ENCODE data around the gene TACC2.
"Not testable (repeated sequence)": the region's sequence is repeated elsewhere in the genome, so short reads cannot be mapped to it uniquely, and the experiment has no call there.

TACC2 gene, protein sequence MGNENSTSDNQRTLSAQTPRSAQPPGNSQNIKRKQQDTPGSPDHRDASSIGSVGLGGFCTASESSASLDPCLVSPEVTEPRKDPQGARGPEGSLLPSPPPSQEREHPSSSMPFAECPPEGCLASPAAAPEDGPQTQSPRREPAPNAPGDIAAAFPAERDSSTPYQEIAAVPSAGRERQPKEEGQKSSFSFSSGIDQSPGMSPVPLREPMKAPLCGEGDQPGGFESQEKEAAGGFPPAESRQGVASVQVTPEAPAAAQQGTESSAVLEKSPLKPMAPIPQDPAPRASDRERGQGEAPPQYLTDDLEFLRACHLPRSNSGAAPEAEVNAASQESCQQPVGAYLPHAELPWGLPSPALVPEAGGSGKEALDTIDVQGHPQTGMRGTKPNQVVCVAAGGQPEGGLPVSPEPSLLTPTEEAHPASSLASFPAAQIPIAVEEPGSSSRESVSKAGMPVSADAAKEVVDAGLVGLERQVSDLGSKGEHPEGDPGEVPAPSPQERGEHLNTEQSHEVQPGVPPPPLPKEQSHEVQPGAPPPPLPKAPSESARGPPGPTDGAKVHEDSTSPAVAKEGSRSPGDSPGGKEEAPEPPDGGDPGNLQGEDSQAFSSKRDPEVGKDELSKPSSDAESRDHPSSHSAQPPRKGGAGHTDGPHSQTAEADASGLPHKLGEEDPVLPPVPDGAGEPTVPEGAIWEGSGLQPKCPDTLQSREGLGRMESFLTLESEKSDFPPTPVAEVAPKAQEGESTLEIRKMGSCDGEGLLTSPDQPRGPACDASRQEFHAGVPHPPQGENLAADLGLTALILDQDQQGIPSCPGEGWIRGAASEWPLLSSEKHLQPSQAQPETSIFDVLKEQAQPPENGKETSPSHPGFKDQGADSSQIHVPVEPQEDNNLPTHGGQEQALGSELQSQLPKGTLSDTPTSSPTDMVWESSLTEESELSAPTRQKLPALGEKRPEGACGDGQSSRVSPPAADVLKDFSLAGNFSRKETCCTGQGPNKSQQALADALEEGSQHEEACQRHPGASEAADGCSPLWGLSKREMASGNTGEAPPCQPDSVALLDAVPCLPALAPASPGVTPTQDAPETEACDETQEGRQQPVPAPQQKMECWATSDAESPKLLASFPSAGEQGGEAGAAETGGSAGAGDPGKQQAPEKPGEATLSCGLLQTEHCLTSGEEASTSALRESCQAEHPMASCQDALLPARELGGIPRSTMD (N-terminal part only)

DNA sequence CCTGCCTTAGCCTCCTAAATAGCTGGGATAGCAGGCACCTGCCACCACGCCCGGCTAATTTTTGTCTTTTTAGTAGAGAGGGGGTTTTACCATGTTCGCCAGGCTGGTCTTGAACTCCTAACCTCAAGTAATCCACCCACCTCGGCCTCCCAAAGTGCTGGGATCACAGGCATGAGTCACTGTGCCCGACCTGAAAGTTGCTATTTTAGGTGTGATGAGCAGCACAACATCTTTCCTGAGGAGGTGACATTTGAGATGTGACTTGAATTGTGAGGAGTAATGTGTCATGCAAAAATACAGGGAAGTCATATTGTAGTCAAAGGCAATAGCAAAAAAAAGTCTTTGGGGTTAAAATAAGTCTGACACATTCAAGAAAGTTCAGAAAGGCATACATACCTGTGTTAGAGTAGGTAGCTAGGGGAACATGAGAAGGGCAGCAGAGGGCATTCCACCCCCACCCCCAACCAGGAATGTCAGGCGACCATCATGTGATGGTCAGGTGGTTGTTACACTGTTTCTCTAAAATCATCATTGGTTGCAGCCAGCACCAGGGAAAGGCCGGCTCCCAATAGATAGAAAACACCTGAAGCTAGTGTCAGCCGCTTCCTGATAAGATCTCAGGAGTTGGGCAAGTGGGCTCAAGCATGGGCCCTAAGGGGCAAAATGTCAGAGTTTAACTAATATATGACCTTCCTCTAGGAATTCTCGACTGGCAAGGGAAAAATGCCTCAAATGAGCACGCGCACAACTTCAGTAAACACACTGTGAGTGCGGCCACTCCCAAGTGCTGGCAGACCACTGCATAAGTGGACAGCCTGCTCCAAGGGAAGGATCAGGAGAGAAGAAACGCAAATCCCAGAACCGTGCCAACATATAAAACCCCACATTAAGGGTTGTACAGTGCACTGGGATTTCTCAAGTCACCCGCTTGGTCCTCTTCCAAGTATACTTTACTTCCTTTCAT is at the start of gene TACC2:
TACC2 (plus strand) TSS at position 803 of the 964 bp plus-strand sequence. CDS start 32,819 bp downstream, outside the sequence.
- DNase-seq (ENCODE audit: low spot score): no peak

DNA sequence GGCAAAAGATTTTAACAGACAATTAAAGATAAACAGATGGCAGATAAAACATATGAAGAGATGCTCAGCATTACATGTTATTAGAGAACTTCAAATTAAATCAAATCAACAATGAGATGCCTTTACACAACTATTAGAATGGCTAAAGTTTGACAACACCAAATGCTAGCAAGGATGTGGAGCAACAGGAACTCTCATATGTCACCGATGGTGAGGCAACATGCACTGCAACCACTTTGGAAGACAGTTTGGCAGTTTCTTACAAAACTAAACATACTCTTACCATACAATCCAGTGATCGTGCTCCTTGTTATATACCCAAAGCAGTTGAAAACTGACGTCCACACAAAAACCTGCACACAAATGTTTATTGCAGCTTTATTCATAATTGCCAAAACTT is 47.4 kb upstream of the TACC2 start:
- DNase-seq (ENCODE audit: low spot score): no peak

DNA sequence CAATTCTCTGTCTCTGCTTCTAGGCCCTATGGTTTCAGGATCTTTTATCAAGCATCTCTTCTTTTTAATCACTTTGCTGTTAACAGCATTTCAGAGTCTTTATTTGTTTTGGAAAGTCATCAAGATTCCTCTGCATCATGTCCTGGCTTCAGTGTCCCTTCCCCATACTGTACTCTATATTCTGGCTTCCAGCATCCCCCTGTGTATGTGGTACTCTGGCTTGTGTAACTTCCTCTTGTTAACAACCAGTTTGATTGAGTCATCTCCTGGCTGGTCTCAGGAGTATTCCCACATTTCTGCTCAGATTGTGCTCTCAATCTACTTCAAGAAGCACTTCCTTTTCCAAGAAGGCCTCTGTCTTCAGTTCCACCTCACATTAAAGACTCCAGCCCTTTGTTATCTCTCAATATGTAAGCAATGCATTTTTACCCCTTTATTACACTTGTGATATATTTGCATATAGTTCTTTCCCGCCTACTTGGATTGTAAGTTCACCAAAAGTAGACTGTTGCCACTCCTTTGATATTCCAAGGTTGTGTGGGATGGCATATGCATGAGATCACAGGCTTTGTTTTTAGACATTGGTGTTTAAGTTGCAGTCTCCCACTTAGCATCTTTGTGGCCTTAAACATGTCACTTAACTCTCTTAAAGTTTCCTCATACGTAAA is 46.1 kb upstream of the TACC2 start:
- no peak for DNase-seq (ENCODE audit: low spot score)

DNA sequence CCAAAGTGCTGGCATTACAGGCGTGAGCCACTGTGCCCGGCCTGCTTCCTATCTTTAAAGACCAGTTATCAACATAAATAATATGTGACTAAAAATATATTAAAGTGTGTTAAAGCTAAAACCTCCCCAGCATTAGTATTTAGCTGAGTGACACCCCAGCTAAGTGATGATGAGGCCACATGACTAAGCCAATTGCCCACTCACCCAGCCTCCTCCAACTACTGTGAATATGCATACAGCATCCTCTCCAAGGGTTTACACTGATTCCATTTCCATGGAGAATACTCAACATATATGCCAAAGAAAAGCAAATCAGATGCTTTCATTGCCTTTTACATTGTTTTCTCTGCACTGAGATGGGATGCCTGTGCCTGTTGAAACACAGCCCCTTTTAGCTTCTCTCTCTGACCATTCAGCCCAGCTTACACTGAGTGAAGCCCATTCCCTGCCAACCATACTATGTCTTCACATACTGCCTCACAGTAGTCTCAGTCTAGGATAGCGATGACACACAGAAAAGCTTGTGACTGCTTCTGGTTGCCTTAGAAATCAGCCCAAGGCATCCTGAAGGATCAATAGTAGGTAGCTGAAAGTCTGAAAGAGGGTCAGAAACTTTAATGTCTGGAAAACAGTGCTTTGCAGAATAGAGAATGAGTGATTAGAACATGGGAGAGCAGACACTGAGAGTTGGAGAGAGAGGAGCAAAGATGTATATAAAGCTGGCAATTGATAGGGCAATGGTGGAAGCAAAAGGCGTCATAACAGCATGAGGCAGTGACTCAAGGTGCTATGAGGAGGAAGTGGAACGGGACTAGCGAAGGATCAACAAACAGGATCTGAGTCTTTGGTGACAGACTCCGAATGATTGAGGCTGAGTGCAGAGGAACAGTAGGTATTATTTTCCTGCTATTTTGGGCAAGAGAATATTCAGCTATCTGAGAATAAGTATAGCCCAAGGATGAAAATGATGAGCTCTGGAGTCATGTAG is 41.3 kb upstream of the TACC2 start:
- no peak for DNase-seq (ENCODE audit: low spot score)

DNA sequence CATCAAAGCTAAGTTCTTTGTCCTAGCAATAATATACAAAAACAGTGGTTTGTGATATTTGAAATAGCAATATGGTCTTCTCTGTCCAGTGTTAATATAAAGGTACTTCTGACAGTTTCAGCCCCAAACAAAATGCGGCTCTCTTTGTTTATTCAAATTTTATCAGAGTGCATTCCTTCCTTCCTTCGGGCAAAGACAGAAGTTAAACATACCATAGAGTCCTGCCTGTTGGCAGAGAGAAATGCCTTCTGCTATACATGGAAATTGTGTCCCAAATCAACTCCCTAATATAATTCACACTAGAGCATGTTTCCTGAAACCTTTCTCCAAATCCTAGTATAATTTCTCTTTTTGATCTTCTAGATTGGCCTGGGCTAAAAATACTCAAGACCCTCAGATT is 39.9 kb upstream of the TACC2 start:
- no peak for DNase-seq (ENCODE audit: low spot score)

DNA sequence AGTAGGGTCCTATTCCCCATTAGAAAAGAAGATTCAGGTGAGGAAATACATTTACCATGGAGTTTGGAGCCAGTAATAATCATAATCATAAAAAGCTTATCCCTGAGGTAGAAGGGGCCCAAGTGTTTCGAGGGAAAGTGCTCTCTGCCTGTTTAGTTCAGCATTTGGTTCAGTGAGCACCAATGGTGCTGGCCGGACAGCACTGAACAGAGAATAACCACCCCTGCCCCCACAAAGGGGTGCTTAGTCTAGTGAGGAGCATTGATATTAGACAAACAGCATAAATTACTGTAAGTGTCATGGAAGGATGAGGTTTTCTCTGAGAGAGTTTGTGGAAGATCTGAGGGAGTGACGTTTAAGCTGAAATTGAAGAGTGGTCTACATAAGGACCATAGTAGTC is 39.5 kb upstream of the TACC2 start:
- no peak for DNase-seq (ENCODE audit: low spot score)

DNA sequence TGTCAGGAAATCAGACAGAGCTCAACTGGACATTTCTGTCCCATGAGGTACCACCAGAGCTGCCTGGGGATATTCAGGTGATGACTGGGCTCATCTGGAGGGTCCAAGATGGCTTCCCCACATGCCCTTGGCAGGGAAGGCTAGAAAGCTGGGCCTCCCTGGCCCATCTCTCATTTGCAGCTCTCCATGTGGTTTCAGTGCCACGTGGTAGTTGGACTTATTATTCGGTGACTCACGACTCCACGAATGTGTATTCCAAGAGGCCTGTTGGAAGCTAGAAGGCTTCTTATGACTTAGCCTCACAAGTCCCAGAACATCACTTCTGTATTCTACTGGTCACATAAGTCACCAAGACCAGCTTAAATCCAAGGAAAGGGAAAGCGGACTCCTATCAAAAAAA is 36.7 kb upstream of the TACC2 start:
- DNase-seq (ENCODE audit: low spot score): no peak

DNA sequence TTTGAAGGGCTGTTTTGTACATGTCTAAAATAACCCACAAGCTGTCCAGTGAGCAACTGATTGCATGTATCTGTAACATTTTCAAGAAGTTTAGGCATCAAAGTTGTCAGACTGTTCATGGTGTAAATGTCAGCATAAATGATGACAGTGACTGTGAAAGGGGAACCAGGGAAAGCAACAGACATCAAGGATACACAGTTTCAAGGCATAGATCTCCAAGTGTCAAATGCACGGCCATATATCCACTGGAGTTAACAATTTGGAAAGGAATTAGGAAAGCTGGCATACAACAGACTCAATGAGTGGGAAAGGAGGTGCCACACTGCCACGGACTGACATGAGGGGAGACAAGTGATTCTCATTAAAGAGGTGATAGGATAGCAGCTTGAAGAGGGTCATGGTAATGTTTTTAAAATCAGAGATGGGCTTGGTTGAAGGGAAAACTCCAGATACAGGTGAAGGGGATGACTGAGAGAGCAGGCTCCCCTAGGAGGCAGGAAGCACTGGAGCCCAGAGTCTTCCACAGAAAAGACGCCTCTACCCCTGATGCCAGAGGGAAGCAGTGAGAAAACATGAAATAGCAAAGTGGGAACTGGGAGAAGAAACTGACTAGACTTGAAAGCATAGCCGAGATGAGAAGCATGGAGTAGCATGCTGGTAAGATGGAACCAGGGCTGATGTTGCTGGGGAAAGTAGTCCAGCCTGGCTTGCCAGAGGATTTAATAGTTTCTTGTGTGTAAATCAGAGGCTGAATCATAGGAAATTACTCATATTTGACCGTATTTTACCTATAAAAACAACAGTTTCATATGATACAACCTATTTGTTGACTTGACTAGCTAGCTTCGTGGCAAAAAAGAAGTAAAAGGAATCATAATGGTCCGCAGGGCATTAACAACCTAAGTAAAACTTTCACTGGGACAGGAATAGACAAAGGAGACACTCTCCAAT is 32.6 kb upstream of the TACC2 start:
- no peak for DNase-seq (ENCODE audit: low spot score)

DNA sequence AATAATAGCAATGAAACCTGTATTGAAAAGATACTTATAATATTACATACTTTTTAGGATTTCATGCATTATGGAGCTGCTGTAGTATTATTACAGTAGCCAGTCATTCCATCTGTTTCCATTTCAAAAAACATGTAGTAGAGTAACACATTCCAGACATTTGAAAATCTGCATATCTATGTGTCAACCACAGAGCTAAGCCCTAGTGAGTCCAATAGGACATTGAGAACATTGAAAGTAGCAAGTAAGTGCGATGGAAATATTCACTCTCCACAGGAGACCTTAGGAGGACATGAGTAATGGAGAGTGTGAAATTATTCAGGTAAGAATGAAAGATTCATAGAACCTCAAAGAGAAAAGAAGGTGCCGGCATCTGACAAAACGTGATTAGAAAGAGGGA is 29.3 kb upstream of the TACC2 start:
- DNase-seq (ENCODE audit: low spot score): no peak

DNA sequence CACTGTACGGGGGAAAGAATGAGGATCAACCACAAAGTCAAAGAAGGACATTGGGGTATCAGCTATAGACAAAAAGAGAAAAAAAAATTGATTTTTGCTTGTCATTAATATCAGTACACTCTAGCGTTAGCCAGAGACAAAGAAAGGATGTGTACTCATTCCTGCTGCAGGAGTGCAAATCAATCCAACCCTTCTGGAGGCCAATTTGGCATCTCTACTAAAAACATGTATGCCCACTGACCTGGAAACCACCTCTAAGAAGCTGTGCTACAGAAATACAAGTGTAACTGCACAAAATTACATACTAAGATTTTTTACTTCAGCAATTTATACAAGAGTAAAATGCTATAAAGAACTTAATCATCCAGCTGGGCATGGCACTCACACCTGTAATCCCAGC is 27.5 kb upstream of the TACC2 start:
- peak; percentile 7 for DNase-seq (ENCODE audit: low spot score)

DNA sequence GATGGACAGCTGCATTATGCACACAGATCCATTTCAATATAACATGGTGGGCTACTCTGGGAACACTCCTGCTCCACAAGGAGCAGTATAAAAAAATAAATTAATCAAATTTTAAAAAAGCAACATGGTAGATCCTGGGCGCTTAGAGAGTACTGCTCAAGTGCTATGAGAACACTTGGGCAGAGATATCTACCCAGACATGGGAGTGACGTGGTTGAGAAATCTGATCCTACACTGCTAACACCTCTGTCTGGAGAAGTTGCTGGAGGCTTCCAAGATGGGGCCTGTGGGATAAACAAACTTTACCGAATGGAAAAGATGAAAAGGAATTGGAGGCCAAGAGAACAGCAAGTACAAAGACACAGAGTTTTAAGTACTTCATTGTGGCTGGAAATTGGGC is 23.0 kb upstream of the TACC2 start:
- DNase-seq (ENCODE audit: low spot score): no peak

DNA sequence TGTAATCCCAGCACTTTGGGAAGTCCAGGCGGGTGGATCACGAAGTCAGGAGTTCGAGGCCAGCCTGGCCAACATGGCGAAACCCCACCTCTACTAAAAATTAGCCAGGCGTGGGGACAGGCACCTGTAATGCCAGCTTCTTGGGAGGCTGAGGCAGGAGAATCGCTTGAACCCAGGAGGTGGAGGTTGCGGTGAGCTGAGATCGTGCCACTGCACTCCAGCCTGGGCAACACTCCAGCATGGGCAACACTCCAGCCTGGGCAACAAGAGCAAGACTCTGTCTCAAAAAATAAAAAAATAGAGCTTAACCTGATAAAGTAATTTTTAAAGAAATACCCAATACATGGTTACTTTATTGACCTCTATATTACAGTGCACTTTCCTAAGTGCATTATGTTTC is 19.9 kb upstream of the TACC2 start:
- not testable (repeated sequence) for DNase-seq (ENCODE audit: low spot score)

DNA sequence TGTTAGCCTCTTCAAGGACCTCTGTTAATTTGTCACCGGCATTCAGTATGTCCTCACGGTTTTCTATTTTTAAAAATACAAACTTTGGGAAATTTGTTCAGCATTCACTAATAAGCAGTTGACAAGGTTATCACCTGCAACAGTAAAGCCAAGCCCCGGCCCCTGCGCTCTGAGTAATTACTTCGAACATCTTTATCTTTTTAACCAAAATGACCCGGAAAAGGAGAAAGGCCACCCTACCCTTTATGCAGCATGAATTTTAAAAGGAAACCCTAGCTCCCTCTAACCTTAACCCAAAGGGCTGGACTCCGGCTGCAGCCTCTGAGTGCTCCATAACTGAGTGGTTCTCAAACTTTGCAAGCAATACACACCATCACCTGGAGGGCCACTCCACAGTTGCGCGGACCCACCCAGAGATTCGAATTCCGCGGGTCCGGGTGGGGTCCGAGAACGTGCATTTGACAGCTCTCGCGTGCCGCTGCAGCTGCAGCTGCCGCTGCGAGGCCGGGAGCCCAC is 14.9 kb upstream of the TACC2 start:
- no peak for DNase-seq (ENCODE audit: low spot score)

DNA sequence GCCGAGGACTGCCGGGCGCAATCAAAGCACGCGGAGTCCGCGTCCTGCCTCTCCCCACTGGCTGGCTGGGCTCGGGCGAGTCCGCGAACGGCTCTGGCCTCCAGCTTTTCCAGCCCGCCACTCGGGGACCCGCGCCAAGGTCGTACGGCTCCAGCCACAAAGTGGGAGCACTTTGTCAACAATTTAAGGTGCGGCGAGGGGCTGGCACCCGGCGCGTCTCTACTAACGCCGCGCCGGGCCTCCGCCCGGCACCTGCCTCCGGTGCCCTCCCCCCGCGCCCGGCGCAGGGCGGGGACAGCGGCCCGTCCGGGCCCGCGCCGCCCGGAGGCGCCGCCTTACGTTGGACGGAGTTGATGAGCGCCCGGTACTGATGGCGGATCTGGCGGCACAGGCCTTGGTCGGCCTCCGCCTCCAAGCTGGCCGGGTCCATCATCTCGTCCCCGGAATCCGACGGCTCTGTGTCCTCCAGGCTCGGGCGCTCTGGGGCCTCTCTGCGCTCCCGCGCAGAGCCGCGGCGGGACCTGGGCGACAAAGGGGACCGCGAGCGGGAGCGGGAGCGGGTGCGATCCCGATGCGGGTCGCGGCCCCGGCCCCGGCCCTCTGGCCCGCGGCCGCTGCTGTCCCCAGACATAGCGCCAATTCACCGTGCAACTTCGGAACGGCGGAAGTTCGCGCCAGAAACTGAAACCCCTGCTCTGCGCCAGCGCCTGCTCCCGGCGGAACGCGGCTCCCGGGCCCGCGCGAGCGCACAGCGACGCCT is 14.2 kb upstream of the TACC2 start, which contains the start of gene NSMCE4A:
NSMCE4A (minus strand) TSS at position 683 of the 760 bp plus-strand sequence; CDS start at position 631, 52 bp downstream.
- peak; percentile 72 for DNase-seq (ENCODE audit: low spot score)

DNA sequence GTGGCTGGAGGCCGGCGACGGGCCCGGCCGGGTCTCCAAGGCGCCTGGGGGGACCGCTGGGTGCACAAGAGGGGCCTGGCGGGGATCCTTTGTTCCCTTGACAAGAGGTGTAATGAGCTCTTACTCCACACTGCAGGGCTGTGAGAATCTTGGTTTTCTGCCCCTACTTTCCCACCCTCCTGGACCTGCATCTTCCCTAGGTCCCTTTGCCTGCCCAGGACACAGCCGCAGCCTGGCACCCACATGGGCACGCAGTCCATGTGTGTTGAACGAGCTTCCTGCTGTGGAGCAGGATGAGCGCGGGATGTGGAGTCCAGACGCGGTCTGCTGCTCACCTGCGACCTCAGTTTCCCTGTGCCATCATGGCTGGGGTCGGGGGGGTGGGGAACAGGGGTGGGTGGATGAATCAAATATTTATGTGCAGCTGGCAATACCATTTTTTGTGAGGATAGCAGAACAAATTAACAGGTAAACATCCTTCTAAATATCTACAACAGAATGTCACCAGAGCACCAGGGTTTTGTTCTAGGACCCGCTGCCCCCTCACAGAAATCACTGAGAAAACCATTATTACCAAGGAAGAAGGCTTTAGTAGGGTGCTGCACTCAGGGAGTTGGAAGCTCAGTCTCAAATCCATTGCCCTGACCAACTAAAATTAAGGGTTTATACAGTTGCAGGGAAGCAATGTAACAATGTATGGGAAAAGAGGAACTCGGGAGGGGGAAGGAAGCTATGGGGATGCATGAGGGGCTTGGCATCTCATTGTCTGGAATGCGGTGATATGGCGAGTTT is 13.5 kb upstream of the TACC2 start:
- DNase-seq (ENCODE audit: low spot score): no peak

DNA sequence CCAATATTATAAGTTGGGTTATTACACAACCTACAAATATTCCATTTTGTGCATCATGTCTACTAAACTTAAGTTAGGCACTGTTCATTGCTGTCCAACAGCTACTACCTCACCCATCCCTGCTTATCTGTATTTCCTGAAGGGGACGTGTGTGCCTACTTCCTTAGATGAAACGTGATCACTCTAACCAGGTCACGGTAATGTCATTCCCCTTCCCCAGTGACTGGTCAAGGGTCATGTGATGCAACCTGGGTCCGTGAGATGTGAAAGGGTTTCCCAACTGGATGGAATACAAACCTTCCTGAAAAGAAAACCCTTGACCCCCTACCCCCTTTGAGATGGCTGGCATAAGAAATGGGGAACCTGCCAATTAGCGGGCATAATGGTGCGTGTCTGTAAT is 12.4 kb upstream of the TACC2 start:
- DNase-seq (ENCODE audit: low spot score): no peak

Data from Ammon's horn (tissue), 1 donor.